Measurements from ENCODE around the gene OSM. TPM values are rescaled to one million over a fixed set of nuclear protein-coding genes. Genes with fewer than 3 reads are reported as not detected.
"Not testable (repeated sequence)": the region's sequence is repeated elsewhere in the genome, so short reads cannot be mapped to it uniquely, and the experiment has no call there.

OSM gene
- total RNA-seq, 2 experiments from 2014 or later = 74.7 to 80.5 TPM

- ChIA-PET CTCF (interaction anchor here (0.7 to 2.3 kb wide), 6 partner anchors 8 to 81 kb away, joined by 3 to 10 read pairs (median 4); no protein-coding TSS in a partner anchor), POLR2A (no interaction called here)
- no peak overlapping the region for H3K27ac Mint-ChIP-seq
These were observed 31.7 kb downstream of the OSM start for GRCh38 chr22:30234786-30235470.

GRCh38 chr22:30234325-30234724, 32.3 kb downstream of the OSM start:
- peaks cover 48% of the 10 kb centered on the region for H3K4me1 Mint-ChIP-seq
- H3K36me3 Mint-ChIP-seq (ENCODE audit: low read depth); DNase-seq; H3K4me3 Mint-ChIP-seq; H3K27ac Mint-ChIP-seq; H3K27me3 Mint-ChIP-seq; H3K9me3 Mint-ChIP-seq: not testable (repeated sequence)
- POLR2A ChIA-PET = interaction anchor here (0.8 kb wide), 1 partner anchor 44 kb away, joined by 3 read pairs; no protein-coding TSS in a partner anchor
- CTCF ChIA-PET = interaction anchor here (0.5 to 2.3 kb wide), 7 partner anchors 10 to 465 kb away, joined by 3 to 10 read pairs (median 3); no protein-coding TSS in a partner anchor

More at GRCh38 chr22:30234786-30235470, 31.7 kb downstream of the OSM start:
- no peak for DNase-seq
- Mint-ChIP-seq H3K4me3 (no peak overlapping the region), H3K36me3 (ENCODE audit: low read depth) (peaks cover 4% of the 10 kb centered on the region), H3K27me3 (no peaks in the 10 kb centered on the region), H3K4me1 (peaks cover 48% of the 10 kb centered on the region), H3K9me3 (no peaks in the 10 kb centered on the region)

- Mint-ChIP-seq H3K27me3 (no peaks in the 10 kb centered on the region), H3K4me1 (peaks cover 43% of the 10 kb centered on the region), H3K4me3 (no peak overlapping the region), H3K27ac (no peak overlapping the region), H3K36me3 (ENCODE audit: low read depth) (no peaks in the 10 kb centered on the region), H3K9me3 (no peaks in the 10 kb centered on the region)
- no peak for DNase-seq
- ChIA-PET CTCF (interaction anchor here (0.5 to 2.3 kb wide), 4 partner anchors 9 to 464 kb away, joined by 3 to 8 read pairs (median 4); no protein-coding TSS in a partner anchor), POLR2A (interaction anchor here (0.8 kb wide), 1 partner anchor 43 kb away, joined by 3 read pairs; no protein-coding TSS in a partner anchor)
These were observed 33.1 kb downstream of the OSM start for GRCh38 chr22:30233582-30233981.

DNA sequence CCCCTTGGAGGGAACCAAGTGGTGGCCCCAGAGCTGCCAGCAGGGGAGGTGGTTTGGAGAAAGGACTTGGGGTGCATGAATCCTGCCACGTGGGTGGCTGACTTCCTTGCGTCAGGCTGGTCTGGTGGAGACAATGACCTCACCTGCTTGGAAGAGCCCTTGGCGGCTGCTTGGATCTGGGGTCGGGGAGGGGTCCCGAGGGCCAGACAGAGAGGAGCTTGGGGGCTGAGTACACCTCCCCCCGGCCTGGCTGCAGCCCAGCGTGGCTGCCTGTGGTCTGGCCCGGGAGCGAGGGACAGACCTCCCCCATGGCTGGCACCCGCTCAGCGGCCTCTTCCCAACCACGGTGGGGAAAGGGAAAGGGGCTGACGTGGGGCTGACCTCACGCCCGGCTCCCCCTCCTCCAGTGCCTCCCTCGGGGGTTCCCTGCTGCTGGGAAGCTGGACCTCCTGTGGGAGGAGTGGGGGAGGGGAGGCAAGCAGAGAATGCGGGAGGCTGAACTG, 33.9 kb downstream of the OSM start:
- ChIA-PET POLR2A (no interaction called here), CTCF (interaction anchor here (1.1 to 2.3 kb wide), 2 partner anchors 8 to 10 kb away, joined by 3 to 8 read pairs; no protein-coding TSS in a partner anchor)
- no peak overlapping the region for H3K4me3 Mint-ChIP-seq
- H3K27ac Mint-ChIP-seq = peak overlapping the region; percentile 31
- no peaks in the 10 kb centered on the region for H3K9me3 Mint-ChIP-seq
- no peak for DNase-seq
- no peaks in the 10 kb centered on the region for H3K36me3 Mint-ChIP-seq (ENCODE audit: low read depth)
- H3K4me1 Mint-ChIP-seq = peaks cover 43% of the 10 kb centered on the region
- no peaks in the 10 kb centered on the region for H3K27me3 Mint-ChIP-seq

DNA sequence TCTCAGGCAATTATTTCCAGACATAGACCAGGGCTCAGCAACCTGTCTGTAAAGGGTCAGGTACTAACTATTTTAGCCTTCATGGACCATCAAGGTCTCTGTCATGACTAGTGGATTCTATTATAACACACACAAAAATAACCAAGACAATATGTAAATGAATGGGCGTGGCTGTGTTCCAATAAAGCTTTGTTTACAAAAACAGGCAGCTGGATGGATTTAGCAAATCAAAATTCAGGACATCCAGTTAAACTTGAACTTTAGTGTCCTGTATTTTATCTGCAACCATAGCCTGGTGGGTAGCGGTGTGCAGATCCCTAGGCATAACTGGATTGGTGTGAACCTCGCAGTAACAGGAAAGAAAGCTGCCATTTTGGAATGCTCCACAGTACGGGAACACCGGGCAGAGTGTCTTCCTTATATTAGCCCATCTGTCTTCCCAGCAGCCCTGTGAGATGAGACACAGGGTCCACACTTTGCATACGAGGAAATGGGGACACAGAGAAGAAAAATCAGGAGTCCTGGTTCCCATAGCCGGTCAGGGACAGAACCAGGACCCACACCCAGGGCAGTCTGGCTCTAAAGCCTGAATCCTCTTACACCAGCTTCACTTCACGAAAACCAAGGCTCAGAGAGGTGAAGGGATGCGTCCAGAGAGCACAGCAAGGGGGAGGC, 35.7 kb downstream of the OSM start:
- POLR2A ChIA-PET = no interaction called here
- no peak for DNase-seq
- H3K27me3 Mint-ChIP-seq = no peaks in the 10 kb centered on the region
- no peaks in the 10 kb centered on the region for H3K9me3 Mint-ChIP-seq
- no peak overlapping the region for H3K4me3 Mint-ChIP-seq
- CTCF ChIA-PET = interaction anchor here (0.9 to 1.1 kb wide), 3 partner anchors 9 to 42 kb away, joined by 3 read pairs; no protein-coding TSS in a partner anchor
- H3K4me1 Mint-ChIP-seq = peaks cover 42% of the 10 kb centered on the region
- no peaks in the 10 kb centered on the region for H3K36me3 Mint-ChIP-seq (ENCODE audit: low read depth)
- no peak overlapping the region for H3K27ac Mint-ChIP-seq

- no peak overlapping the region for H3K27ac Mint-ChIP-seq
- ChIA-PET CTCF (interaction anchor here (0.9 to 1.1 kb wide), 2 partner anchors 26 to 41 kb away, joined by 3 read pairs; no protein-coding TSS in a partner anchor), POLR2A (no interaction called here)
- H3K27me3 Mint-ChIP-seq = no peaks in the 10 kb centered on the region
- DNase-seq = no peak
- H3K9me3 Mint-ChIP-seq = no peaks in the 10 kb centered on the region
- peaks cover 45% of the 10 kb centered on the region for H3K4me1 Mint-ChIP-seq
- H3K36me3 Mint-ChIP-seq (ENCODE audit: low read depth) = no peaks in the 10 kb centered on the region
- no peak overlapping the region for H3K4me3 Mint-ChIP-seq
These were observed 36.3 kb downstream of the OSM start for GRCh38 chr22:30230330-30230729.

- Mint-ChIP-seq H3K9me3 (no peaks in the 10 kb centered on the region), H3K36me3 (ENCODE audit: low read depth) (no peaks in the 10 kb centered on the region), H3K4me1 (peaks cover 56% of the 10 kb centered on the region), H3K27ac (no peak overlapping the region), H3K27me3 (no peaks in the 10 kb centered on the region), H3K4me3 (no peak overlapping the region)
- ChIA-PET CTCF (interaction anchor here (0.7 kb wide), 1 partner anchor 50 kb away, joined by 4 read pairs; no protein-coding TSS in a partner anchor), POLR2A (no interaction called here)
- DNase-seq = no peak
These were observed 37.9 kb downstream of the OSM start for GRCh38 chr22:30228509-30229359.

- H3K4me1 Mint-ChIP-seq = peaks cover 67% of the 10 kb centered on the region
- POLR2A ChIA-PET = interaction anchor here (0.6 kb wide), 1 partner anchor 40 kb away, joined by 6 read pairs; no protein-coding TSS in a partner anchor
- H3K9me3 Mint-ChIP-seq = no peaks in the 10 kb centered on the region
- H3K27ac Mint-ChIP-seq = peak overlapping the region; percentile 58
- H3K36me3 Mint-ChIP-seq (ENCODE audit: low read depth) = no peaks in the 10 kb centered on the region
- peak; percentile 50 for DNase-seq
- no peak overlapping the region for H3K4me3 Mint-ChIP-seq
- H3K27me3 Mint-ChIP-seq = no peaks in the 10 kb centered on the region
- CTCF ChIA-PET = interaction anchor here (0.6 to 2.2 kb wide), 4 partner anchors 8 to 119 kb away, joined by 3 to 6 read pairs (median 4); no protein-coding TSS in a partner anchor
These were observed 39.0 kb downstream of the OSM start for GRCh38 chr22:30227438-30228228.

- H3K4me3 Mint-ChIP-seq = no peak overlapping the region
- H3K27me3 Mint-ChIP-seq = no peaks in the 10 kb centered on the region
- CTCF ChIA-PET = interaction anchor here (1.2 to 2.2 kb wide), 2 partner anchors 9 to 11 kb away, joined by 4 to 5 read pairs; no protein-coding TSS in a partner anchor
- H3K4me1 Mint-ChIP-seq = peaks cover 81% of the 10 kb centered on the region
- H3K27ac Mint-ChIP-seq = peak overlapping the region; percentile 71
- DNase-seq = no peak
- H3K36me3 Mint-ChIP-seq (ENCODE audit: low read depth) = no peaks in the 10 kb centered on the region
- POLR2A ChIA-PET = no interaction called here
- H3K9me3 Mint-ChIP-seq = no peaks in the 10 kb centered on the region
These were observed 40.3 kb downstream of the OSM start for GRCh38 chr22:30226192-30226832.

DNA sequence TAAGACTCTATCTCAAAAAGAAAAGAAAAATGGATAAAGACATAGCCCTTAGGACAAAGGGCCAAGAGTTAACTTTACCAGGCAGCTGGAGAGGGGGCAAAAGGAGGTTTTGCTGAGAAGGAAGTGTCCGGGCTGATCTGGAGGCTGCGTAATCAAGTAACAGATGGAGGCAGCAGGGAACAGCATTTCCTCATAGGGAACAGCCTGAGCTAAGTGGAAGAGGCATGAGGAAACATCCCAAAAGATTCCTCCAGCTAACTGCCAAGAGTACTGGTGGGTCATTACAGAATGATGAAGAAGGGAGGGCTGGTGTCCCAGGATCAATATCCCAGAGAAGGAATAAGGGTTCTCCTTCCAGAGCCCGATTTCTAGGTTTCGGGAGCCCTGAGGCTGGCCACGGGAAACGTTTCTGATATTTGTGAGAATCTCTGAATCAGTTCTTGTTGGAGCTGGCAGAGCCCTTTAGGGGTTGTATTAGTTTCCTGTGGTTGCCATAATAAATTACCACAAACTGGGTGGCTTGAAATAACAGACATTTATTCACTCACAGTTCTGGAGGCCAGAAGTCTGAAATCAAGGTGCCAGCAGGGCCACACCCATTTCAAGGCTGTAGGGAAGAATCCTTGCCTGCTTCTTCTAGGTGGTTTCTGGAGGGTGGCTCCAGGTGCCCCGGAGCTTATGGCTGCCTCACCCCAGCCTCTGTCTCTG, 41.3 kb downstream of the OSM start:
- CTCF ChIA-PET = interaction anchor here (1.0 to 2.0 kb wide), 3 partner anchors 9 to 119 kb away, joined by 3 to 8 read pairs (median 4); no protein-coding TSS in a partner anchor
- Mint-ChIP-seq H3K27ac (peak overlapping the region; percentile 60), H3K9me3 (no peaks in the 10 kb centered on the region), H3K4me1 (peaks cover 83% of the 10 kb centered on the region), H3K4me3 (no peak overlapping the region), H3K36me3 (ENCODE audit: low read depth) (no peaks in the 10 kb centered on the region), H3K27me3 (no peaks in the 10 kb centered on the region)
- DNase-seq = no peak
- POLR2A ChIA-PET = no interaction called here

Data from activated CD4-positive, alpha-beta T cell treated with anti-CD3 and anti-CD28 coated beads, Interleukin-2, amount 10 ng/mL, durations not matched to agents 7 days and 5 days (primary cell).